ENCODE results near the gene SIGLEC14.
"Not testable (repeated sequence)": the region's sequence is repeated elsewhere in the genome, so short reads cannot be mapped to it uniquely, and the experiment has no call there.

SIGLEC14 gene

DNA sequence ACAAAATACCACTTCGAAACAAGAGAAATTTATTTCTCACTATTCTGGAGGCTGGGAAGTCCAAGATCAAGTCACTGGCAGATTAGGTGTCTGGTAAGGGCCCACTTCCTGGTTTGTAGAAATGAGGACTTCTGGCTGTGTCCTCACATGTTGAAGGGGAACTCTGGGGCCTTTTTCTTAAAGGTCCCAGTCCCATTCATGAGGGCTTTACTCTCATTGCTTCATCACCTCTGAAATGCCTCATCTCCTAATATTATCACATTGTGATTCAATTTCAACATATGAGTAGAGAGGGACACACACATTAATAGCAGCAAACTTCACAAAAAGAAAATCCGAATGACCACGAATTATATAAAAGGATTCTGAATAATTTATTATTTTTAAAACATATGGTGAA is 21.6 kb upstream of the SIGLEC14 start:
- no peak for DNase-seq

GRCh38 chr19:51664997-51665396 is 18.4 kb upstream of the SIGLEC14 start:
- no peak for DNase-seq

DNA sequence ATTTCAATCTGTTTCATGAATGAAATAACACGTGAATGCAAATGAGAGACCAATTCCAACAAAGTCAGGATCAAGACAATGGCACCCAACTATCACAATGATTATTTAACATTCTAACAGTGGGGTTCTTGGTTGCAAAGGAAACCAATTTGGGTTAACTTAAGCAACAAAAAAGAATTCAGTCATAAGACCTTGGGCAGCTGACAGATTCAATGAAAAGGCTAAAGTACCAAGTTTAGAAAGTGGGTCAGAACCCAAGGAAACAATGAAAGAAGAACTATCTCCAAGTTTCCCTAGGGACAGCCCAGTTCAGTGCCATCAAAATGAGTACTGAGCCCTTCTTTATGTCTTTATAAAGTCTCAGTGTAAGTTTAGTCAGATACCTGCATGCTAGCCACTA is 17.5 kb upstream of the SIGLEC14 start:
- DNase-seq: no peak

DNA sequence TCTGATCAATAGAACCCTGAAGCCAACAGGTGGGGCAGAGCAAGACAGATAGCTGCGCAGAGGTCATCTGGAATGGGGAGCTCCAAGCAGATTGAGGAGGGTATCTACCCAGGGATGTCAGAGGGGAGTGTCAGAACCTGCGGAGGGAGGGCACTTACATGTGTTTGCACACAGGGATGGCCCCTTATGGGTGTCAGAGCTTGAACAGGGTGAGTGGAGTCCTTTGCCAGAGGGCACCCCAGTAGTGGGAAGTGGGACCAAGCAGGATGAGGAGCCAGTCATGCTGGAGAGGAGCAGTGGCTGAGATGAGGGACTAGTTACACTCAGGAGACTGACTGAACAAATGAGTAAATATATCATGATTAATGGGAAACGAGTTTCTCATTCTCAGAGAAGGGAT is 17.0 kb upstream of the SIGLEC14 start:
- DNase-seq: no peak

DNA sequence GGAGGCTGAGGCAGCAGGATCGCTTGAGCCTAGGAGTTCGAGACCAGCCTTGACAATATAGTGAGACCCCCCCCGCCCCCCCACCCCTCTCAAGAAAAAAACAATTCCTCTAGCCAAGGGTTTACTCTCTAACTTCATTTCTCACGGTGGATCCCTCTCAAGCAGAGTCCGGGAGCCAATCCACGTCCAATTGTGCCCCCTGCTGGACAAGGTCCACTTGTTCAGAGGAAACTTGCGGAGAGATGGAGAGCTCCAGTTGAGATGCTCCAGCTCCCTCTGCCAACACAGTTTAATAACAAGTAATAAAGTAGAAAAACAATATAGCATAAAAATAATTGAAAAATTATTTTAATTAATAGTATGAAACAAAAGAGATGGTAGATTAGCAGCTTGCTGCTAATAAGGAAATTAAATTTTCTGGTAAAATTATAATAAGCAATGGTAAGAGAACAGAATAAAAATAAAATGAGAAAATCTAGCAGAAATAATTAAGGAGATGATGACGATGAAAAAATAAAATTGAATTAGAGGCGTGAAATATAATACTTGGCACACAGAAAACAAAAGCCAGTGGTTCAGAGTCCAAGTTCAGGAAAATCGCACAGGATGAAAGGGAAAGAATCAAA is 14.5 kb upstream of the SIGLEC14 start:
- peak; percentile 76 to 81 for DNase-seq

DNA sequence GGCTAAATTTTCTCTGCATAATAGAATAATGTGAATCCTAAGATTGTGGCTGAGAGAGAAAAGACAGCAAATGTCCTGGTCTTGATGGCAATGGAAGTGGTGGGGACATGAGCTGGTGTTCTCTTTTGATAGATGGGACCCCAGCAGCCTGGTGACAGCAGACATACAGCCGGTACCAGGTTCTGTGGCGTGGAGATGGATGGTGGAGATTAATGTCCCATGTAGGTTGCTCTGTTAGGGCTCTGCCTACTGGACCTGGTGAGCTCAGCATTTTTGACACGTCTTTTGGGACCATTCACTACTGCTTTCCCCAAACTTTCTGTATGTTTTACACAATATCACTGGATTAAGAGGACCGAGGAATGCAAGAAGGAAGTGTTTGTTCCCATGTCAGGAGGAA is 8.2 kb upstream of the SIGLEC14 start:
- no peak for DNase-seq

GRCh38 chr19:51653162-51653561 is 6.5 kb upstream of the SIGLEC14 start:
- no peak for DNase-seq

DNA sequence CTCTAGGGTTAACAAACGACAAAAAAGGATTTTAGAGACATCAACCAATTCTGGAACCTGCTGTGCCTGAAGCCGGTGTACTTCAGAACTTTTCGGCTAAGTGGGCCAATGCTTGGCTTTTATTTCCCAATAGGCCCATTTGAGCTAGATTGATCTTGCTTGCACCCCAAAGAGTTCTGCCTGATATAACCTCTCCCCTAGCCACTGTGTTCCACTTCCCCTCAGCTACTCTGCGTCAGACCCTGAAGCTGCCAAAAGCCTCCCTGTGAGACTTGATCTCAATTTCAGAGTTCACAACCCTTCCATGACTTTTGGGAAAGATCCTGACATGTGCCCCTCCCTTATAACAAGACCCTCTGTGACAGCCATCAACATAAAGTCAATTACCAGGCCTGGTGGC is 5.6 kb upstream of the SIGLEC14 start:
- no peak for DNase-seq

- DNase-seq: no peak
Observed at GRCh38 chr19:51651216-51651846, 4.7 kb upstream of the SIGLEC14 start.

GRCh38 chr19:51647318-51647717 is 693 bp upstream of the SIGLEC14 start:
- no peak for DNase-seq

- DNase-seq: no peak
Observed at GRCh38 chr19:51644636-51645271, 1.9 kb downstream of the SIGLEC14 start.

GRCh38 chr19:51641648-51642047 is 5.0 kb downstream of the SIGLEC14 start:
- no peak for DNase-seq

DNA sequence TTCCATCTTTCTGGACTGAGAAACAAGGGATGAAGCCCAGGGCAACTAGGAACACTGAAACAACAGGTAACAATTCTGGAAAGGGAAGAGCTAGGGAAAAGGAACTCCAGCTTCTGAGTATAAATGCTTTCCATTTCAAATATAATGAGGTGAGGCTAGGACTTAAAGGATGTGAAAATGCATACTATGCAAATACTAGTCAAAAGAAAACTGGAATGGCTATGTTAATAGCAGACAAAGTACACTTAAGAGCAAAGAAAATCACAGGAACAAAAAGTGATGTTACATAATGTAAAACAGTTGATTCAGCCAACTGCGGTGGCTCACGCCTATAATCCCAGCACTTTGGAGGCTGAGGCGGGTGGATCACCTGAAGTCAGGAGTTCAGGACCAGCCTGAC is 6.2 kb downstream of the SIGLEC14 start:
- DNase-seq: no peak

DNA sequence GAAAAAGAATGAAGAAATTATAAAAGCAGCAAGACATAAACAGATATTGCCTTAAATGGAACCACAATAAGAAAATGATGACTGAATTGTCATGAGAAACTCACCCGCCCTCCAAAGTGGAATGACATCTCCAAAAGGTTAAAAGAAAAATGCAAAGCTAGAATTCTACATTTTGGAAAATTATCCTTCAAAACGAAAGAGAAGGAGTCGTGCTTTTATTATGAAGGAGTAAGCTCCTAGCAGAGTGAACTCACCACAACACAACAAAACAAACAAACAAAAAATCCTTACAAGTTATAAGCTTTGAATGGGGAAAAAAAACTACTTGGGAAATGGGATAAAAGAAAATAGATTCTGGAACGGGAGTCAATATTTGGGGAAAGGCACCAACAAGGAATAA is 6.7 kb downstream of the SIGLEC14 start:
- DNase-seq: no peak

DNA sequence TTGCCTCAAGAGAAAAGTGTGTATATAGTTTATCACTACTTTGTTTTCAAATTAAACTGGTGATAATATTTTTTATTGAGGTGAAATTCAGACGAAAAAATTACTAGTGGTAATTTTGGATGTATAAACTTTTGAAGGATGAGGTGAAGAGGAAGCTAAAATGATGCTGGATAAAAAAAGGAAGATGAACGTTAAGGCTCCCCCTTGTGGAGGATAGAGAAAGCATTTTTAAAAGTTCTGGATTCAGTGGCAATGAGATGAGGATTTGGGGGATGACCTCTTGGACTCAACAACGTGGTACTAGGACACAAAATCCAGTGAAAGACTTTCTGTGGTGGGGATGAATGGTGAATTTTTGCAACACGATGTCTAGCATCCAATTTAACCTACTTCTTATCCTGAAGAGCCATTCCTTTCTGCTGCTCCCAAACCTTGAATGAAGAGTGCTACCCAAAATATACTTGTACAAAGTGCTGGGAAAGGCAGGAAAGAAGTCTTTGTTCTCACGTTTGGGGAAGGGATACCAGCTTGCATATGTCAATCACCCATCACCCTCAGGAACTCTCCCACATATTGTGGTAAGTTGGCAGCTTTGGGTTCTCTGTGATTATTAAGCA is 9.2 kb downstream of the SIGLEC14 start:
- DNase-seq: peak in 1 of 2 experiments; percentile 2

GRCh38 chr19:51632126-51632525 is 14.5 kb downstream of the SIGLEC14 start:
- no peak for DNase-seq

GRCh38 chr19:51630315-51630714 is 16.3 kb downstream of the SIGLEC14 start, which contains the start of gene SIGLEC5:
Gene SIGLEC5, minus strand, starts transcription at chr19:51630401. Its CDS starts 66 bp downstream, at chr19:51630335.
- DNase-seq: not testable (repeated sequence)

DNA sequence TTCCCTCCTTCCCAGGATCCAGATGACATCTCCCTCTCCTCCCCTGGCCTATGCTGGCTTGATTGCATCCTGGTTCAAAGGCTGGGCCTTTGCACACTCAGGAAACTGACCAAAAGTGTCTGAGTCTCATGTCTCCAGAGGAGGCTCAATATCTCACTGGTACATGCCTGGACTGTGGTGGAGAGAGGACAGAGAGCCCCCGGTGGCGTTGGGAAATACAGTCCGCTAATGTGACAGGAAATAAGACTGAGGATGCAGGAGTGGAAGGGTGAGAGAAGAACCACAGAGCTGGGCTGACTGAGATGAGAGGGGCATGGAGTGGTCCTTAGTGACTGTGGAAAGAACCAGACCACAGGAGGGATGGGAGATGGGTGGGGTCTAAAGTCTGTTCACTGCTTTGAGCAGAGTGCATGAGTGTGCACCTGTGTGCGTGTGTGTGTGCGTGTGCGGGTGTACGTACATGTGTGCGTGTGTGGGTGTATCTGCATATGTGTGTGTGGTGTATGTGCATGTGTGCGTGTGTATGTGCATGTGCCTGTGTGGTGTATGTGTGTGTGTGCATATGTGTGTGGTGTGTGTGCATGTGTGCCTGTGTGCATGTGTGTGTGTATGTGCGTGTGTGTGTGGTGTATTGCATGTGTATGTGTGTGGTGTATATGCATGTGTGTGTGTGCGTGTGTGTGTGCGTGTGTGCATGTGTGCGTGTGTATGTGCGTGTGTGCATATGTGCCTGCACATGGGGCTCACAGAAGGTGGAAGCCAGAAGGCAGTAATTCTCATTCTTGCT is 18.3 kb downstream of the SIGLEC14 start:
- no peak for DNase-seq

DNA sequence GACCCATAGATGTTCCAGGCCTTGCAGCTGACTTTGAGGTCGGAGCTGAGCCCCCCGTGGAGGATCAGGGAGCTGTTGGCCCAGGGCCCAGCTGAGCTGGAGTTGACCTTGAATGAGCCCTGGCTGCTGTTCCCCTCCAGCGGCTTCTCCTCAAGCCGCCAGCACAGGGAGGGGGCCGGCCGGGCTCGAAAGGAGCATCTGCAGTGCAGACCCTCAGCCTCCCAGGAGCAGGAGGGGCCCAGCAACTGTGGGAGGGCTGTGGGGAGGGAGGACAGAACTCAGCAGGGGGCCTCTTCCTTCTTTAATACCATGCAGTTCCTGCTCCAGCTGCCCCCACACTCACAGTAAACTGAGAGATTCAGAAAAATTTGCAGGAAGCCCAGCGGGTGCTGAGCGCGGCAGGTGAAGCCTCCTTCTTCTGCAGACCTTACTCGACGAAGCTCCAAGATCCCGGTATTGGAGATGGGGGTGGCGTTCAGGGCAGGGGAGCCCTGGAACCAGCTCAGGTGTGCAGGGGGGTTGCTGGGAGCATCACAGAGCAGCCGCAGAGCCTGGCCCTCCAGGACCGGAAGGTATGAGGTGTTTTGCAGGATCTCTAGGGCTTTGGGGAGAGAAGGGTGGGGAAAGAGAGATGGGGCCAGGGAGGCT is 19.0 kb downstream of the SIGLEC14 start:
- no peak for DNase-seq

DNA sequence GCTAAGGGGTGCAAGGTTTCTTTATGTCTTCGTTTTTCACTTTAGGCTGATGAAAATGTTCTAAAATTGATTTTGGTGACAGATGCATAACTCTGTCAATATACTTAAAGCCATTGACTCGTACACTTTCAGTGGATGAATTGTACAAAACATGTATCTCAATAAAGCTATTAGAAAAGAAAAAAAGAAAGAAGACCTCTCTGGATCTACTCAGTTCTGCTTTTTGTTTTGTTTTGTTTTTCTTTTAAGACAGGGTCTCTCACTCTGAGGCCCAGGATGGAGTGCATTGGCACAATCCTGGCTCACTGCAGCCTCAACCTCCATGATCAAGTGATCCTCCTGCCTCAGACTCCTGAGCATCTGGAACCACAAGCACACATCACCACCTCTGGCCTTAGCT is 19.9 kb downstream of the SIGLEC14 start:
- DNase-seq: no peak

- no peak for DNase-seq
Observed at GRCh38 chr19:51621178-51621577, 25.4 kb downstream of the SIGLEC14 start.

- no peak for DNase-seq
Observed at GRCh38 chr19:51615991-51616390, 30.6 kb downstream of the SIGLEC14 start.

DNA sequence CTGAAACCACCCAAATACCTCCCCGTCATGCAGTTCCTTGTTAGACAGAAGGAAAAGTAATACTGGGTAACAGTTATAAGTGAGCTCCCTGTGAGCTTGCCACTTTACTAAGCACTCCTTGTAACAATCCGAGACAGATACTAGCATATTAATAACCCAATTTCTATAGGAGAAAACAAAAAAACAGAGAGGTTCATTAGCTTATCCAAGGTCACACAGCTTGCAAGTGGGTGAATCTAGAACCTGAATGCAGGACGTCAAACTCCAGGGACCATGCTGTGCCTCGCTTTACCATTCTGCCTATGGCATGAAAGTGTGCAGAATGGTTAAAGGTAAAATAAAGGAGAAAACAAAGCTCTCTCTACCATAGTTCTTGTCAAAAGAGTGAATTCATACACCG is 31.8 kb downstream of the SIGLEC14 start:
- DNase-seq: no peak

Data from SHP77 (cell line).